Superior temporal gyrus (tissue), 1 donor: Measurements from ENCODE around the gene EGFLAM.

Source experiments
- DNase-seq: peaks from one replicate; pipeline ENCODE4 v3.0.0-alpha.2; 2016; ENCODE audit errors: extremely low spot score

The EGFLAM gene

GRCh38 chr5:38420246-38420645 is 161.9 kb downstream of the EGFLAM start:
- no peak for DNase-seq

- DNase-seq: peak; percentile 78
Observed at GRCh38 chr5:38420691-38421390, 162.5 kb downstream of the EGFLAM start.

GRCh38 chr5:38422622-38423021 is 164.3 kb downstream of the EGFLAM start:
- no peak for DNase-seq

GRCh38 chr5:38423276-38424147 is 165.2 kb downstream of the EGFLAM start:
- no peak for DNase-seq

GRCh38 chr5:38424148-38425060 is 166.0 kb downstream of the EGFLAM start:
- DNase-seq: no peak

GRCh38 chr5:38426490-38426889 is 168.1 kb downstream of the EGFLAM start:
- DNase-seq: no peak

GRCh38 chr5:38426986-38427950 is 168.9 kb downstream of the EGFLAM start:
- no peak for DNase-seq

GRCh38 chr5:38431242-38431853 is 173.0 kb downstream of the EGFLAM start:
- no peak for DNase-seq

- DNase-seq: no peak
Observed at GRCh38 chr5:38433160-38433861, 175.0 kb downstream of the EGFLAM start.

GRCh38 chr5:38434966-38435705 is 176.8 kb downstream of the EGFLAM start:
- DNase-seq: no peak

GRCh38 chr5:38438757-38439156 is 180.4 kb downstream of the EGFLAM start:
- no peak for DNase-seq

GRCh38 chr5:38441453-38442246 is 183.3 kb downstream of the EGFLAM start:
- peak; percentile 98 for DNase-seq

GRCh38 chr5:38442247-38442573 is 183.9 kb downstream of the EGFLAM start:
- DNase-seq: no peak

GRCh38 chr5:38443390-38443789 is 185.0 kb downstream of the EGFLAM start:
- DNase-seq: no peak

GRCh38 chr5:38445374-38446028 is 187.1 kb downstream of the EGFLAM start:
- DNase-seq: no peak

GRCh38 chr5:38446029-38446522 is 187.7 kb downstream of the EGFLAM start:
- no peak for DNase-seq

- DNase-seq: no peak
Observed at GRCh38 chr5:38447056-38447455, 188.7 kb downstream of the EGFLAM start.

GRCh38 chr5:38447786-38448185 is 189.4 kb downstream of the EGFLAM start:
- no peak for DNase-seq
